Brain microvascular endothelial cell (primary cell): ENCODE data around the gene PRKN.
A peak's percentile ranks its signal among the peaks of the same experiment; 100 is the strongest.

Source experiments
- DNase-seq: peaks from one replicate; pipeline ENCODE4 v3.0.0-alpha.2; 2020
- H3K27ac ChIP-seq: fragments of 250-450 bp; sonication (Bioruptor Pico); 2 replicates; pipeline ENCODE4 v1.5.1; 2020; ENCODE audit warnings: mild to moderate bottlenecking, moderate library complexity
- H3K27me3 ChIP-seq: fragments of 250-450 bp; sonication (Bioruptor Pico); replicated peaks from 2 replicates; pipeline ENCODE4 v1.5.1; 2020; ENCODE audit warnings: mild to moderate bottlenecking
- H3K36me3 ChIP-seq: fragments of 250-450 bp; sonication (Bioruptor Pico); replicated peaks from 2 replicates; pipeline ENCODE4 v1.5.1; 2020; ENCODE audit warnings: mild to moderate bottlenecking
- H3K4me3 ChIP-seq: 2 replicates; pipeline ENCODE4 v1.5.1; 2011; ENCODE audit warnings: low read depth, mild to moderate bottlenecking, control low read depth, low read length, moderate library complexity
- in situ Hi-C: cut with HindIII; loops from 2 replicates; pipeline ENCODE4 v1.10.0; 2017; ENCODE audit warnings: low sequenced_read_pairs, low pct_ligation_motif_present
- TF ChIP-seq, protein P1 (sequence below): IDR thresholded peaks from 2 replicates; pipeline ENCODE4 v1.5.1; 2011; ENCODE audit warnings: low read depth, mild to moderate bottlenecking, moderate library complexity, low read length, control low read depth, inconsistent platforms; ENCODE audit errors: missing control alignments

Gene PRKN

DNA sequence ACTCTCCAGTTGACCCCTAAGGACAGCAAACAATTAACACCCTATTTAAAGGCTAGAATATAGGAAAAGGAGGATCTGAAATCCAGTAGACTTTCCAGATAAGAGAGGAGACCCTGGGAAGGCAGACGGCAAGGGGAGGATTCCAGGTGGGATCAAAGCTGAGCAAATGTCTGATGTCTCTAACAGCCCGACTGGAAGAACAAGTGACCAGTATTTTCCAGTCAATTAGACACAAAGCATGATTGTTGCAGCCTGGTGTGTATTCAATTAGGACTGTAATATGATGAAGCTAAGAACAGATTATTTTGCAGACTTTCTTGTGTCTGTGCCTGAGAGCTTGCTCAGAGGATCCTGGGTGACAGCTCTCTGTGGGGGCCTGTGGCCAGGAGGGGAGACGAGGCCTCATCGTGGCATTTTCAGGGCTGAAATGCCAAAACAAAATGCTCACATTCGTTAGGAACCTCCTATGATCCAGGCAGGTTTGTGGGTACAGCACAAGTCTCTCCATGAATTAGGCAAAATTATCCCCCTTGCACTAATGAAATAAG is 981.9 kb downstream of the PRKN start:
- Histone ChIP-seq H3K27me3 (no peaks in the 10 kb centered on the region), H3K36me3 (no peaks in the 10 kb centered on the region), H3K4me3 (no peak overlapping the region), H3K27ac (no peak overlapping the region)
- TF ChIP-seq, protein P1, sequence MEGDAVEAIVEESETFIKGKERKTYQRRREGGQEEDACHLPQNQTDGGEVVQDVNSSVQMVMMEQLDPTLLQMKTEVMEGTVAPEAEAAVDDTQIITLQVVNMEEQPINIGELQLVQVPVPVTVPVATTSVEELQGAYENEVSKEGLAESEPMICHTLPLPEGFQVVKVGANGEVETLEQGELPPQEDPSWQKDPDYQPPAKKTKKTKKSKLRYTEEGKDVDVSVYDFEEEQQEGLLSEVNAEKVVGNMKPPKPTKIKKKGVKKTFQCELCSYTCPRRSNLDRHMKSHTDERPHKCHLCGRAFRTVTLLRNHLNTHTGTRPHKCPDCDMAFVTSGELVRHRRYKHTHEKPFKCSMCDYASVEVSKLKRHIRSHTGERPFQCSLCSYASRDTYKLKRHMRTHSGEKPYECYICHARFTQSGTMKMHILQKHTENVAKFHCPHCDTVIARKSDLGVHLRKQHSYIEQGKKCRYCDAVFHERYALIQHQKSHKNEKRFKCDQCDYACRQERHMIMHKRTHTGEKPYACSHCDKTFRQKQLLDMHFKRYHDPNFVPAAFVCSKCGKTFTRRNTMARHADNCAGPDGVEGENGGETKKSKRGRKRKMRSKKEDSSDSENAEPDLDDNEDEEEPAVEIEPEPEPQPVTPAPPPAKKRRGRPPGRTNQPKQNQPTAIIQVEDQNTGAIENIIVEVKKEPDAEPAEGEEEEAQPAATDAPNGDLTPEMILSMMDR = no peak
- DNase-seq = no peak
- in situ Hi-C loops = no loop called here

DNA sequence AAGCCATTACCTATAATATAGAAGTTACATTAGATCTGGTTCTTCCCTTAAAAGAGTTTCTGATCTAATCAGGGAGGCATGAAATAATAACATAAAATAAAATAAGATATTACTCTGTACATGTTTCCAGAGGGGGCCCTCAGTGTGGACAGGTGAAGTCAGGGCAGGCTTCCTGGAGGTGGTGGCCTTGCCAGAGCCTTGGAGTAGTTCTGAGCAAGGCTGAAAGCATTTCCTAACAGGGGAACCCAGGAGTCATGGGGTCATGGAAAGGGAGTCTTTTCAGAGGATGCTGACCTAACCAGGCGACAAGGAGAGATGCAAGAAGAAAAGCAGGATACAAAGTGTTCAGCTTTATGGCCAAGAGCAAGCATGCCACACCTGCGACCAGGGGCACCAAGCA is 982.4 kb downstream of the PRKN start:
- Histone ChIP-seq H3K36me3 (no peaks in the 10 kb centered on the region), H3K27ac (no peak overlapping the region), H3K4me3 (no peak overlapping the region), H3K27me3 (no peaks in the 10 kb centered on the region)
- DNase-seq = no peak
- in situ Hi-C loops = no loop called here
- TF ChIP-seq, protein P1 = no peak

DNA sequence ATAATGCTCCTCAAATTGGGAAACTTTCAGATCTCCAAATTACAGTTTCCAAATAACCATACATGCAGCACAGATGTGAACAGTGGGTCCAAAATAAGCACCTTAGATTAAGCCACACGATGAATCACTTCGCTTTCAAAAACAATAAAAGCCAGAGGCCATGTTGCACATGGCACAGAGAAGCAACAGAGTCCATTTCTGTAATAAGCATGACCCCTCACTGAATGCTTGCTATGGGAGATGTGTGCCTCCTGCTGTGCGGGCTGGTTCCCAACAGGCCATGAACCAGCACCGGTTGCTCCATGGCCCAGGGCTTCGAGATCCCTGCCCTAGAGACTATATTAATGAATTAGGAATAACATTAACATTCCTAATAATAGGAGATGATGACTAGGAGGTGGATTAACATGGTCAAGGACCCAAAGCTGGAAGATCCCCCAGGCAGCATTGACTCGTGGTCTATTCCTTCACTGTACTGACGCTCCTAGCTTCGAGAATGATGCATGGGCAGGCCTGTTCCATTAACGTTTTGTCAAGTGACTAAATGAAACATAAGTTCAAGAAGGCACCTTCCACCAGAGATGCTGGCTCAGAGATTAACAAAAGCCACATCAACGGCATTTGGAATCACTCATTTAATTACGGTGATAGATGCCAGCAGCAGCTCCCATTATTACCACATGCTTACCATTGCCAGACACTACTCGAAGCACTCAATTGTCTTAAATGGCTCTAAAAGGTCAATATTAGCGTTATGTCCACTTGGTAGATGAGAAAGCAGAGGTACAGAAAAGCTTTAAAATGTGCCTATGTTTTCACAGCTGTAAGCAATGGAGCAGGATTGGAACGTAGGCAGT is 983.1 kb downstream of the PRKN start:
- TF ChIP-seq, protein P1 = peak; percentile 13
- H3K27me3 ChIP-seq = no peaks in the 10 kb centered on the region
- peak; percentile 31 for DNase-seq
- no peak overlapping the region for H3K4me3 ChIP-seq
- H3K36me3 ChIP-seq = no peaks in the 10 kb centered on the region
- no peak overlapping the region for H3K27ac ChIP-seq
- in situ Hi-C loops = no loop called here

DNA sequence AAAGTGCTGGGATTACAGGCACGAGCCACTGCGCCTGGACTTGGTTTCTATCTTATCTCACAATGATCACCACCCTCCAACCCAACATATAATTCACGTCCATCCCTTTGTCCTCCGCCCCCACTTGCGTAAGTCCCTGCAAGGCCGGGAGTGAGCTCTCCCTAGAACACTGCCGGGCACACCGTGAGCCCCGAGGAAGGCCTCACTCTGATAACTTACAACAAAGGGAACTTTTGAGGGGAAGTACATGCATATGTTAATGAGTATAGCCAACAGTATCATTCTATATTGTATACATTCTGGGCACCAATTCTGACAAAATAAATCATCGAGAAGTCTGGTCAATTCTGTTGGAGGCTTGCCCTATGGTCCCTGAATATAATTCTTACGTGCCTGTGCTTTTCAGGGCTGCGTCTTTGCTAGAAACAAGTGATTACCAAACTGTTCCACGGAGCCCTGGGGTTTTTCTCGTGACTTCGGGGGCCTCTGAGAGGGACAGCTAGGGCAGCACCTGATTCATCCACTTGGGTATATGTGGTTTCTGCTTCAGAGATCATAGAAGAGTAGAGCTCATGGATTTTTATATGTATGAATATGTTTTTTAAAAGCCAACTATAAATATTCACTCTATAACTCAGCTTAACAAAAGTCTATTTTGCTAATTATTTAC is 983.9 kb downstream of the PRKN start:
- no peak for DNase-seq
- Histone ChIP-seq H3K27ac (no peak overlapping the region), H3K36me3 (no peaks in the 10 kb centered on the region), H3K27me3 (no peaks in the 10 kb centered on the region), H3K4me3 (no peak overlapping the region)
- in situ Hi-C loops = no loop called here
- TF ChIP-seq, protein P1 = no peak

DNA sequence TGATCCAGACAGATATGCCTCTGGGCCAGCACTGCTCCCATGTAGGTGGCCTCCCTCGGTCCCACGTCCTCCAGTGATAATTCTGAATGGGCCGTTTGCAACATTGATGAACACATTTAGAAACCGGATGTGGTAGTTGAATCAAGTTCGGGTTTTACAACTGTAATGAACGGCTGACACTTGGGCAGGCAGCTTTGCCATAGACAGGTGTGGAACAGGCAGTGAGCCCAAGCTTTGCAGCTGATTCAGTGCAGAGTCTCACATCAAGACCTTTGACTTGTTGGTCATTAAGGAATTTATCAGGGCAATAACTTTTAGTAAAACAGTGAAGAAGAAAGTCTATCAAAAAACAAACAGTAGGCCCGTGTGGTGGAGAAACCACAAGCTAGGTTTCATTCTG is 987.1 kb downstream of the PRKN start:
- H3K27me3 ChIP-seq = no peaks in the 10 kb centered on the region
- in situ Hi-C loops = no loop called here
- no peak overlapping the region for H3K27ac ChIP-seq

More for the DNA sequence above, 987.1 kb downstream of the PRKN start:
- H3K4me3 ChIP-seq = no peak overlapping the region
- TF ChIP-seq, protein P1 = no peak
- DNase-seq = no peak
- no peaks in the 10 kb centered on the region for H3K36me3 ChIP-seq
